NCI-H187 (cell line): ENCODE results near the gene KCNJ14.
"Not testable (repeated sequence)": the region's sequence is repeated elsewhere in the genome, so short reads cannot be mapped to it uniquely, and the experiment has no call there.

Source experiments
- DNase-seq, 2 experiments: peaks; one replicate each; lab custom pipeline; 2025; lab: John Stamatoyannopoulos, UW

Gene KCNJ14

DNA sequence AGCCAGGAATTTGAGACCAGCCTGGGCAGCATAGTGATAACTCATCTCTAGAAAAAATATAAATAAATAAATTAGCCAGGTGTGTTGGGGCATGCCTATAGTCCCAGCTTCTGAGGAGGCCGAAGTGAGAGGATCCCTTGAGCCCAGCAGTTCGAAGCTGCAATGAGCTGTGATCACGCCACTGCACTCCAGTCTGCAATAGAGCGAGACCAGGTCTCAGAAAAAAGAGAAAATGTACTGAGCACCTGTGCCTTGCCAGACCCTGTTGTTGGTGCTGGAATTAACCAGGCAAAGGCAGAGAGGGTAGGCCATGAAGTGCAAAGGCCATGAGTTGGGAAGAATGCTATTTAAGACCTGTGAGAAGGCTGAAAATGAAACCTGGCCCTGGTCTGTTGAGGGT lies 16.5 kb downstream of the KCNJ14 start:
- peak; percentile 29 to 79 for DNase-seq

DNA sequence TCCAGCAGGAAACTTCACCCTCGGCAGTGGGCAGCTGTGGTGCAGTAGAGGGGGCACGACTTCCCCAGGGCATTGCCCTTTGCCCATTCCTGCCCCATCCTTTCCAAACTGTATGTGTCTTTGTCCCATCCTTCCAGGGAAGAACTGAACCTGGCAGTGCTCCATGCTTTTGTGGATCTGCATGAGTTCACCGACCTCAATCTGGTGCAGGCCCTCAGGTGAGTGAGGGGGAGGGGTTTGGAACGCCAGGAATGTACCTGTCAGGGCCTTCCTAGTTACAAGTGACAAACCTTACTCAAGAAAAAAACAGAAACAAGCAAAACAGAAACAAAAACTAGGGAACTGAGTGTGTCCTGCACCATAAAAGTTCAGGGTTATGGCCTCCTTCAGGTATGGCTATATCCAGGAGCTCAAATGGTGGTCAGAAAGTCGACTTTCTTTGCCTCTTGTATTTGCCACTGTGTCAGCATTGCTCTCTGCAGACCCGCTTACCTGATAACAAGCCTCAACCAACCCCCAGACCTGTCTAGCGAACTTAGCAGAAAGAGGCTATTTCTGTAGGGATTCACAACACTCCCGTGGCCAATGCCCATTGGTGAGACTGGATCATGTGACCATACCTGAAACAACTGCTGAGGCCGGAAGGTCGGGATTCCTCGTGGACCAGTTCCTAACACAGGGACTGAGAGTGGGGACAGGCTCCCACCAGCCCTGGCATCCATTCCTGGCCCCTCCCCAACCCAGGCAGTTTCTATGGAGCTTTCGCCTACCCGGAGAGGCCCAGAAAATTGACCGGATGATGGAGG lies 18.0 kb downstream of the KCNJ14 start:
- no peak for DNase-seq

DNA sequence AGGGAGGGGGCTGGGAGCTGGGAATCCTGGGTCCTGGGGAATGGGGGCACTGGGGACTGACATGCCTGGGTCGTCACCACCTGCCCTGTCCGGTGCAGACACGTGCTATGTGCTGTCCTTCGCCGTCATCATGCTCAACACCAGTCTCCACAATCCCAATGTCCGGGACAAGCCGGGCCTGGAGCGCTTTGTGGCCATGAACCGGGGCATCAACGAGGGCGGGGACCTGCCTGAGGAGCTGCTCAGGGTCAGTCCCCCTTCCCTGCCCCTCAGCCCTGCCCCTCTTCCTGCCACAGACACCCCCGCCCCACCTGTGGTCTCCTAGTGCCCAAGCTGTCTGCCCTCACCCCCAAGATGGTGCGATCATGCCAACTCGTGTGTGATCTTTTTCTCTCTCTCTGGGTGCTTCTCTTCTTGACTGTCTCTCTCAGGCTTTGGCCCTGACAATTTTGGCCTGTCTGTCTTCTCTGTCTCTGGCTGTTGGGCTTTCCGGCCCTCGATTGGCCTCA lies 18.8 kb downstream of the KCNJ14 start:
- no peak for DNase-seq

DNA sequence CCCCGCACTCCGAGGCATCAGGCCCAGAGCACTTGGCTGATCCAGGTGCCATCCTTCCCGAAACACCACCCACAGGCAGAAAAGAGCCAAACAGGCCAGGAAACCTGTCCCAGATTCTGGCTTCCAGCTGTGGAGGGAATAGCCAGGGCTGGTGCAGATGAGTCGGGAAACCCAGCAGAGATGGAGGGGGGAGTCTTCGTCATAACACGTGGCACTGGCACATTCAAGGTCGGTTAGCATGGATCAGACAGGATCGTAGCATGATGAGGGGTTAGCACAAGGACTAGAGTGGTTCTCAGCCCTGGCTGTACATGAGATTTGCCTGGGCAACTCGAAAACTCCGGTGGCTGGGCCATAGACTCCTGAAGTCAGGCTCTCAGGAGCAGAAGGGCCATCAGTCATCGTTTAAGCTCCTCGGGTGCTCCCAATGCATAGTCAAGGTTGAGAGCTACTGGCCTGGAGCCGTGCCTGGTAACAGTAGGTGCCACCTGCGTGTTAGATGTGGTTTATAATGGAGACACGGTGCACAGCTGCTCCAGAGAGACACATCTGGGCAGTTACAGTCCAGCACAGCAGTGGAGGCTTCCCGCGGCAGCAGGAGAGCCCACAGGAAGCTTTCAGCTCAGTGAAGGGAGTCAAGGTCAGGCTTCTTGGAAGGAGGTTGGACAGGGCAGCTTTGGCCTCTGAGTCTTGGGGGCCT lies 20.1 kb downstream of the KCNJ14 start:
- no peak for DNase-seq

DNA sequence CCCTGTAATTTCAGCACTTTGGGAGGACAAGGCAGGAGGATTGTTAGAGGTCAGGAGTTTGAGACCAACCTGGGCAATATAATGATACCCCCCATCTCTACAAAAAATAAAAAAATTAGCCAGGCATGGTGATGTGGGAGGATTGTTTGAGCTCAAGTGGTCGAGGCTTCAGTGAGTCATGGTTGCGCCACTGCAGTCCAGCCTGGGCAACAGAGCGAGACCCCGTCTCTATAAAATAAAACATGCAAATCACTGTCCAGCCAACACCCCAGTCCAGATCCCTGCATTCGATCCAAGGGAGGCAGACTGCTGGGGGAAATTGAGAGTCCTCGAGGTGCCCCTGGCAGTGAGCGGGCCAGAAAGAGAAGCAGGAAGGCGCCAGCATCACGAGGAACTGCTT lies 20.8 kb downstream of the KCNJ14 start:
- DNase-seq = no peak

DNA sequence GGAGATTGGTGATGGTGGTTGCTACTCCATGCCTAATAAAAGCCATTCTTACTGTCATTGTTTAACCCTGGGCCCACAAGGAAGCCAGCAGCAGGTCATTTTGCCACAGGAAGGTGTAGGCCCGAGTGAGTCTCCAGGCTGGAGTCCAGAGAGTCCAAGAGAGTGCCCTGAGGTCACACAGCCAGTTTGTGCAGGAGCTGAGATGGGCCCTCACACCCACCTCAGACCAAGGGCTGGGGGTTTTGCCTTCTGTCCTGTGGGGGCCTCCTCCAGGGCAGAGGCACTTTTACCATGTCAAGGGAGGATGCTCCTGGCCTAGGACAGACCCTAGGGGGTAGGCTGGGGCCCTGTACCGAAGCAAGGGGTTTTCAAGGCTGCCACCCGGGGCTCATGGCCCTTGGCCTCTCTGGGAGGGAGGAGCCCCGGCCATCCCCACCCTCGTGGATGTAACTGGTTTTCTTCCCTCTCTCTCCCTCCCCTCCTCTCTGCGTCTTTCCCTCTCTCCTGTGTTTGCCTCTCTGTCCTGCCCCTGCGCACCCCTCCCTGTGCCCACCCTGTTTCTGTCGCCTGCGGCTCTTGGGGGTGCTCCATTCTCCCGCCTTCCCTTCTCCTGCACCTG lies 21.8 kb downstream of the KCNJ14 start:
- no peak for DNase-seq

DNA sequence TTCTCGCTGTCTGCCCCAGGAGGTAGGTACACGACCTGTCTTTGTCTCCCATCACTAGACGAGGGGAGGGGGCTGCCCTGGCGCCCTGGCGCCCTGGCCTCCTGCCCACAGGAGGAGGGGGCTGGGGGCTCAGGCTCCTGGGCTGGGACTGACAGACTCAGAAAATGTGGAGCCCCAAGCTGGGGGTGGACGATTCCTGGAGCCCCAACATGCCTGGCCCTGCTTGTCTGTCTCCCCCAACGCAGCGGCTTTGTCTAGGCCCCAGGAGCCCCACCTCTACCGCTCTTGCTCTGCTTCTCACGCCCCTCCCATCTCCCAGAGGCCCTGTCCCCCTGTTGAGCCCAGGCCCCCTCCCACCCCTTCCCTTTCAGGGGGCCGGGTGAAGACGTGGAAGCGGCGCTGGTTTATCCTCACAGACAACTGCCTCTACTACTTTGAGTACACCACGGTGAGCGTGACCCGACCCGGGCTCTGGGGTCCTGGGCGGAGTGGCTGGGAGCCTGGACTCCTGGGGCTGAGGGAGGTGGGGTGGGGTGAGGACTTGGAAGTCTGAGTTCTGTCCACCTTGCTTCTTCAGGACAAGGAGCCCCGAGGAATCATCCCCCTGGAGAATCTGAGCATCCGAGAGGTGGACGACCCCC lies 22.4 kb downstream of the KCNJ14 start:
- no peak for DNase-seq

DNA sequence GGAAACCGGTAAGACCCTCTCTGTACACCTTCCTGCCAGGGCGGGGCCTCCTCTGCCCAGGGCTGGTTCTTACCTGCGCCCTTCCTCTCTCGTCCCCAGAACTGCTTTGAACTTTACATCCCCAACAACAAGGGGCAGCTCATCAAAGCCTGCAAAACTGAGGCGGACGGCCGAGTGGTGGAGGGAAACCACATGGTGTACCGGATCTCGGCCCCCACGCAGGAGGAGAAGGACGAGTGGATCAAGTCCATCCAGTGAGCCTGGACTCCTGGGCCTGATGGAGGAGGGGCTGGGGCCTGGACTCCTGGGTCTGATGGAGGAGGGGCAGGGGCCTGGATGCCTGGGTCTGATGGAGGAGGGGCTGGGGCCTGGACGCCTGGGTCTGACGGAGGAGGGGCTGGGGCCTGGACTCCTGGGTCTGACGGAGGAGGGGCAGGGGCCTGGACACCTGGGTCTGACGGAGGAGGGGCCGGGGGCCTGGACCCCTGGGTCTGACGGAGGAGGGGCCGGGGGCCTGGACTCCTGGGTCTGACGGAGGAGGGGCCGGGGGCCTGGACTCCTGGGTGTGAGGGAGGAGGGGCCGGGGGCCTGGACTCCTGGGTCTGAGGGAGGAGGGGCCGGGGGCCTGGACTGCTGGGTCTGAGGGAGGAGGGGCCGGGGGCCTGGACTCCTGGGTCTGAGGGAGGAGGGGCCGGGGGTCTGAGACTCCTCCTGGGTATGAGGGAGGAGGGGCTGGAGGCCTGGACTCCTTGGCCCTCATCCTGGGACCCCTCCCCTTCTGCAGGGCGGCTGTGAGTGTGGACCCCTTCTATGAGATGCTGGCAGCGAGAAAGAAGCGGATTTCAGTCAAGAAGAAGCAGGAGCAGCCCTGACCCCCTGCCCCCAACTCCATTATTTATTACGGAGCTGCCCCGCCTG lies 23.2 kb downstream of the KCNJ14 start:
- no peak for DNase-seq

DNA sequence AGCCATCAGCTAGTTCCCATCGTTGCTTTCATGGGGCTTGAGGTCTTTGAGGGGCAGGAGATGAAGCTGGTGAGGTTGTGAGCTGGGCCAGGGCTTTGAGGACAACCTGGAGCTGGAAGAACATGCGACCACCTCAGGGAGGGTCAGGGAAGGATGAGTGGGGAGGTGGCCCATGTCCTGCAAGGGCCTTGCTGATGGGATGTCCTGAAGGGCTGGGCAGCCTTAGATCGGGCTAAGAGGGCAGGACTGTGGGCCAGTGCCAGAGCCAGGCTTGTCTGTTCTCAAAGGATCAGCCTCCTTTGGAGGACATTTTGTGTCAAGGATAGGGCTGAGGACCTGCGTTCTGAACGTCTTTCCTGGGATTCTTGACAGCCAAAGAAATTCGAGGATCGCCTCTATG lies 24.3 kb downstream of the KCNJ14 start:
- no peak for DNase-seq

DNA sequence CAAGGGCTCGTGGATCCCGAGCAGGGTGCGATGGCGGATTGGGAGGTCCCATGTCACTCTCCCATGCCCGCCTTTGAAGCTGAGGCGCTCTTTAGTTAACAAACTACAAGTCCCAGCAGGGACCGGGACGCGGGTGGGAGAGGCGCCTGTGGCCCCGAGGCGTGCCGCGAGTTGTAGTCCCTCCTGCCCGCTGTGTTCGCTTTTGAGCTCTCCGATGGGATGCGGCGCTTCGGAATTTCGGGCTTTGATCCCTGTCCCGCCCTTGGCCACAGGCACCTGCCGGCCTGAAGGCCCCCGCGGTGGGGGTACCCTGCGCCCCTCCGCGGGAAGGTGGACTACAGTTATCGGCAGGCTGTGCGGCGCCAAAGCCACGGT lies 24.8 kb downstream of the KCNJ14 start:
- DNase-seq = no peak

DNA sequence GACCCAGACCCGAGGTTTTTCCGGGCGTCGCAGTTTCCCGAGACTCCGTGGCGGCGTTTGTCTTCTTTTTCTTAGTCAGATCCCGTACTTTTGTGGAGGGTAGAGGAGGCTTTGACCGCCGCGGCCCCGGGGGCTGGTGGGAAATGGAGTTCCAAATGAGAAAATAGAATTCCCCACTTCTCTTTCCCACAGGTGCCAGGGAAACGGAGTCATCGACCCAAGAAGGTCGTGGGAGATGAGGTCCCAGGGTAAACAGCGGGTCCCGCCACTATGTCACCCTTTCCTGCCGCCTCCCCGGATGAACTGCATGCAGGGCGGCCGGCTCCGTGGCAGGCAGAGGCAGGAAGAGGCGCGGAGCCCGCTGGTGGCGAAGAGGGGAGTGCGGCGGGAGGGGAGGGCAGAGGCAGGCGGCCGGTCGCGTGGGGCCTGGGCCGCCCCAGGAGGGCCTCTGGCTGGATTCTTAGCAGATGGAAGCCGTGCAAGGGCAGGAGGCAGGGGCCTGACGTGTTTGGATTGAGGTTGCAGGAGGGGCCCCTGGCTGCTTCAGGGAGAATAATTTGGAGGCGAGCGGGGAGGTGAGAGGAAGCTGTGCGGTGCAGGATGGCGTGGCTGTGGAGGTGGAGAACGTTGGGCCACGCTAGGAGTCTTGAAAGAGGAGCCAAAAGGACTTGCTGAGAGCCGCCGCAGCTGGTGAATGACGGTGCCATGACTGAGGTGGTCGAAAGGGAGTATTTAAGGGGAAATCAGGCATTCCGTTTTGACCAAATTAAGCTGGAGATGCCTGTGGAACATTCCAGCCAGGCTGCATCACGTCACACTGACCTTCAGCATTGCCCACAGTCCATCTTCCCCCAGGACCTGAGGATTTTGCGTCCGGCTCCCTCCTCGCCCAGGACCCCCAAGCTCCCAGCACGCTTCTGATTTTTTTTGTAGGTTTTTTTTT lies 25.5 kb downstream of the KCNJ14 start:
- no peak for DNase-seq

DNA sequence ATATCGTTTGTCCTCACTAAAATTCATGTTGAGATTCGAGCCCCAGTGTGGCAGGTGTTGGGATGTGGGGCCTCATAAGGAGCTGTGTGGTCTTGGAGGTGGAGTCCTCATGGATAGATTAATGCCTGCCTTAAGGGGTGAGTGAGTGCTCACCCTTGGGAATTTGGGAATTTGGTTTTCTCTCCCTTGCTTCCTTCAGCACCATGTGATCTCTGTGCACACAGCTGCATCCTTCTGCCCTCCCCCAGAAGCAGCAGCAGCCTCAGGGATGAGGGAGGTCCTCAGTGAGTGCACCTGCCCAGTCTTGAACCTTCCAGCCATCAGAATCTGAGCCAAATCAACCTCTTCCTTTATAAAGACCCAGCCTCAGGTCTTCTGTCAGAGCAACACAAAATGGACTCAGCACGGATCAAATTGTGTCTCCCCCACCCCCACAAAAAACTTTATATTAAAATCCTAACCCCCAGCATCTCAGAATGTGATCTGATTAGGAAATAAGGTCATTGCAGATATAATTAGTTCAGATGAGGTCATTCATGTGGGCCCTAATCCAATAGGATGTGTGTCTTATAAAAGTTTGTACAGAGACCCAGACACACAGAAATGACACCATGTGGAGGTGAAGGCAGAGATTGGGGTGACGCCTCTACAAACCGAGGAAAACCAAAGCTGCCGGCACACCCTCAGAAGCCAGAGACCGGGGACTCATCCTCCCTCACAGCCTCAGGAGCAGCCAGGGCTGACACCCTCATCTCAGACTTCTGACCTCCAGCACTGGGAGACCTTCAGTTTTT lies 26.7 kb downstream of the KCNJ14 start:
- DNase-seq = peak in 1 of 2 experiments; percentile 37

DNA sequence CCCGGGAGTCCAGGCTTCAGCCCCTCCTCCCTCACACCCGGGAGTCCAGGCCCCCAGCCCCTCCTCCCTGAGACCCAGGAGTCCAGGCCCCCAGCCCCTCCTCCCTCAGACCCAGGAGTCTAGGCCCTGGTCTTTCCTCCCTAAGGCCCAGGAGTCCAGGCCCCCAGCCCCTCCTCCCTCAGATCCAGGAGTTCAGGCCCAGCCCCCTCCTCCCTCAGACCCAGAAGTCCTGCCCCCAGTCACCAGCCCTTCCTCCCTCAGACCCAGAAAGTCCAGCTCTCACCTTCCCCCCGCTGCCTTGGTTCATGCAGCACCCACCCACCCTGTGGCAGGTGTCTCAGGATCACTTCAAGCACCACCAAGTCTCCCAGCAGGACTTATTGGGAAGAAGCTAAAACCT lies 27.9 kb downstream of the KCNJ14 start:
- DNase-seq = no peak

DNA sequence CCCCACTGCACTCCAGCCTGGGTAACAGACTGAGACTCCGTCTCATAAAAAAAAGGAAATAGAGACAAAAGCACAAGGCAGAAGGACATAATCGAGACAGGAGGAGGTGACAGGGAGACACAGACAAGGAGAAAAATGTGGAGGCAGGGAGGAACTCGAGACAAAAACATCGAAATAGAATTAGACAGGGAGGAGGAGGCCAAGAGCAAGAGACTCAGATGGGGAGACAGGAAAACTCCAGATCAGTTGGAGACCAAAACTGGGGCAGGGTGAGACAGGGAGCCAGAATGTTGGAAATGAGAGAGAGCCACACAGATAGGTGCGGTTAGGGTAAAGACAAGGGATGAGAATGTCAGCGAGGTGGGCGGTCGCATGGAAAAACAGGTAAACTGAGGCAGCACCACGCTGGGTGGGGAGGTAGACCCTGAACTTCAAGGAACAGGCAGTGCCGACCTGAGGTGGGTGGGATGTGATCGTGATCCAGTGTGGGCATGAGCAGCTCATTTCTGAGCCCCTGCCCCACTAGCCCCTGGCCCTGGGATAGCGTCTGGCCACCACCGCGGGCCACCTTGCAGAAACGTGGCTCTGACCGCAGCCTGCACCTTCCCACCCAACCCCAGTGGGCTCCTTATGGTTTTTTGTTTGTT lies 29.0 kb downstream of the KCNJ14 start:
- DNase-seq = no peak

DNA sequence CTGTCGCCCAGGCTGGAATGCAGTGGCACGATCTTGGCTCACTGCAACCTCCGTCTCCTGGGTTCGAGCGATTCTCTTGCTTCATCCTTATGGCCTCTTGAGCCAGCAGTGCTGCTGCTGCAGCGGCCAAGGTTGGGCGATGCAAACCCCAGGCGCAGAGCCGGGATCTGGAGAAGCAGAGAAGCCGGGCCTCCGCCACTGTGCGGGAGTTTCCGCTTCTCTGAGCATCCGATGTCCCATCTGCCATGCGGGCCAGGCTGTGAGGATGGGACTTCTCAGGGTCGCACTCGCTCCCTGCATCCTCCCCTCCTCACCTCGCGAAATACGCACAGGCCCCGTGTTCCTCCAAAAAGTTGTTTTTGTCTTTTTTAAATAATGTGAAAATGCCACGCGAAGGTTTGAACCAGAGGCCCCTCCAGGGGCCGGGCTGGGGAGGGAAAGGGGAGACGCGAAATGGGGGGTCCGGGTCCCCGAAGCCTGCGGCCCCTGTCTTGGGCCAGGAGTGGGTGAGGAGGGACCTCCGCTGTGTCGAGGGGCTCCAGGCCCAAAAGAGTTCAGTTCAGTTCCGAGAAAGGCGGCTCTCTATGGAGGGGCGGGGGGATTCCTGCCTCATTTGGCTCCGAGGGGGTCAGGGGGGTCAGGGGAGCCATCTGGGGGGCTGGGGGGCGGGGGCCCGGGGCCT lies 29.7 kb downstream of the KCNJ14 start:
- DNase-seq = no peak

DNA sequence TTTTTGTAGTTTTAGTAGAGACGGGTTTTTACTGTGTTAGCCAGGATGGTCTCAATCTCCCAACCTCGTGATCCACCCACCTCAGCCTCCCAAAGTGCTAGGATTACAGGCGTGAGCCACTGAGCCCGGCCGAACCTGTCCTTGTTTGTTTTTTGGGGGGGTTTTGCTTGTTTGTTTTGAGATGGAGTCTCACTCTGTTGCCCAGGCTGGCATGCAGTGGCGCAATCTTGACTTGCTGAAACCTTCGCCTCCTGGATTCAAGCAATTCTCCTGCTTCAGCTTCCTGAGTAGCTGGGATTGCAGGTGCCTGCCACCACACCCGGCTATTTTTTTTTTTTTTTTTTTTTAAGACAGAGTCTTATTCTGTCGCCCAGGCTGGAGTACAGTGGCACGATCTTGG lies 31.3 kb downstream of the KCNJ14 start:
- DNase-seq = not testable (repeated sequence)

DNA sequence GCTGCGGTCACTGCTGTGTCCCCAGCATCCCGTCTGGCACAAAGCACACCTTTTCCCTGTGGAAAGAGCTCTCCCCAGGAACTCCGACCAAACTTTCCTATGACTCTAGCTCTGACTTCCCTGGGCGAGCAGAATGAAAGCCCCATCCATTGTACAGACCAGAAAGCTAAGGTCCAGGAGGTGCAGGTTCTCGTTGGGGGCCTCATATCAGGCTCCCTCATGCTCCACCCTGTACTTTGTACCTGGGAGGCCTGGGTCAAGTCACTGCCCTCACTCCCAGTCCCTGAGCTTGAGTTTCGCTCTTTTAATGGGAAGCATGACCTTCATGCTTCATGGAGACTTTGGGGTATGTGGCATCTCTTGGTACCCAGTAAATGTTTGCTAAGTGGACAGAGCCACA lies 32.2 kb downstream of the KCNJ14 start:
- no peak for DNase-seq

DNA sequence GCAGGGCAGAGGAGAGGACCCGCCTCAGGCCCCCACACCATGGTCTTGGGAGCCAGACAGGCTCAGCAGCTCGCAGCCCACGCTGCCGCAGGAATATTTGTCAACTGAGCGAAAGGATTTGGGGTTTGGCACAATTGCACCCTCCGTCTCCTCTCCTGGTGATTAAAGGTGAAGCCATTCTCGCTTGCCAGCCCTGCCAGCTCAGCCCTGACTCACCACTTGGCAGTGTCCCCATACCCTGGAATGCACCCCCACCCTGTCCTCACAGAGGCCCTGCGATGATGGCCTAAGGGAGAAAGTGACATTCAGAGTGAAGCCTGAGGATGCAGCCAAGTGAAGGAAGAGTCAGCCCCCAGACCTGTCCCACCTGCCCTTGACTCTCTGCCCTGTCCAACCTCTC lies 32.6 kb downstream of the KCNJ14 start:
- no peak for DNase-seq
